AG09319 (cell line): Measurements from ENCODE around the gene KRT71.

Experiments
- DNase-seq: peaks from one replicate; pipeline ENCODE4 v3.0.0-alpha.2; 2010; ENCODE audit warnings: low read depth; ENCODE audit errors: extremely low read depth
- CTCF ChIP-seq: IDR thresholded peaks from 2 replicates; pipeline ENCODE4 v1.5.1; 2011; ENCODE audit warnings: low read depth, mild to moderate bottlenecking, inconsistent platforms, low read length, moderate library complexity

KRT71 gene

GRCh38 chr12:52582486-52582885, 29.5 kb upstream of the KRT71 start:
- no peak for DNase-seq

GRCh38 chr12:52581481-52581880, 28.5 kb upstream of the KRT71 start:
- no peak for TF ChIP-seq CTCF
- DNase-seq, result no peak

More at GRCh38 chr12:52582486-52582885, 29.5 kb upstream of the KRT71 start:
- no peak for TF ChIP-seq CTCF

DNA sequence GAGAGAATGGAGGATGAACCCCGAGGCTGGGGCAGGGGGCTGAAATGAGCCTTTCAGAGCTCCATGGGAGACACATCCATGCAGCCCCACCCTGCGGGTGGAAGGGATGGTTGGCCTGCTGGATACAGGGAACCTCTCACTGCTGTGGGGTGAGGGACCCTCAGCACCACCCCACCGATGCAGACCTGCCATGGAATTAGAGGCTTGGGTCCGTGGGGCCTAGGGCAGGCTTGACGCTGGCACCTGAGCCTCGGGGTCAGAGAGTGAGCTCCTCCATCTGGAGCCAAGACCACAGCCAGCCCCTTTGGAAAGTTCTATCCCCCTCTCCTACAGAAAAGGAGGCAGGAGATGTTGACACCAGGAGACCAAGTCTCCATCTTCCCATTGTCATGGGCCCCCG, 28.1 kb upstream of the KRT71 start:
- no peak for TF ChIP-seq CTCF
- DNase-seq, result no peak

GRCh38 chr12:52580496-52580895, 27.6 kb upstream of the KRT71 start:
- no peak for DNase-seq
- TF ChIP-seq CTCF, result no peak

DNA sequence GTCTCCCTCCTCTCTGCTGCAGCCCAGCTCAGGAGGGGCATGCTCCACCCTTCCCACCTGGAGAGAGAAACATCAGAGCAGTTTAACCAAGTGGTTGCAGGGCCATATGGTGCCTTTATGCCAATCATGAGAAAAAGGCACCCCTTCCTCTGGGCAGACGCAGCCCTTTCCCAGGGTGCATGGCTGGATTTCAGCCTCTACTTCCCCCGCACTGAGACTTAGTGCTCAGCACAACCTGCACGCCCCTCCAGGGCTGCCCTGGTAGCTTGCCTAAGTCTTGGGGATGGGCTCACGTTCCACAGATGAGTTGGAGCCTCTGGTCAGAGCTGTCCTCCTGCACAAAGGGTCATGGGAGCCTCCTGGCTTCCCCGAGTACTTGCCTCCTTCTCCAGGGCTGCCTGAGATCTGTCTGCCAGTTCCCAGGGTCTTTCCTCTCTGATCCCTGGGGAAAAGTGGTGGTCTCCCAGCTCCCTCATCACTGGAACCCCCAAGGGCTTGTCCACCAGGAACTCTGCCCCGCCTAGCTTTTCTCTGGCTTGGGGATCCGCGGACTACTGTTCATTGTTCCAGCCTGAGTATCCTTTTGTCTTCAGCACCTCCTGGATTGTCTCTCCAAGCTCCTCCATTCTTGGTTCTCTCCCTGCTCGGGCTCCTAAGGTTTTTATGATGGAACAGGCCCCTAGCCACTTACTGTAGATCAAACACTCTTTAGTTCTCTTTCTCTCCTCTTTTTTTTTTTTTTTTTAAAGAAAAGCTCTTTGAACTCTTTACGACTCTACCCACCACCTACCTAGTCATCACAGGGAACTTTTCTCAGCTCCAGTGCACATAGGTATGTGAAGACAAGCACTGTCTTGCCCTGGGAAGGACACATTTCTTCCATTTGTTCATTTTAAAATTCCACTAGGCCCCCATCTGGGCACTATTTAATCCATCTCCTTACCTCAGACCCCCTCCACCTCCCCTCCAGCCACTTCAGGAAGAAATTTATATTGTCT, 26.8 kb upstream of the KRT71 start:
- no peak for TF ChIP-seq CTCF
- DNase-seq, result no peak

GRCh38 chr12:52578469-52578868, 25.5 kb upstream of the KRT71 start:
- no peak for DNase-seq
- no peak for TF ChIP-seq CTCF

DNA sequence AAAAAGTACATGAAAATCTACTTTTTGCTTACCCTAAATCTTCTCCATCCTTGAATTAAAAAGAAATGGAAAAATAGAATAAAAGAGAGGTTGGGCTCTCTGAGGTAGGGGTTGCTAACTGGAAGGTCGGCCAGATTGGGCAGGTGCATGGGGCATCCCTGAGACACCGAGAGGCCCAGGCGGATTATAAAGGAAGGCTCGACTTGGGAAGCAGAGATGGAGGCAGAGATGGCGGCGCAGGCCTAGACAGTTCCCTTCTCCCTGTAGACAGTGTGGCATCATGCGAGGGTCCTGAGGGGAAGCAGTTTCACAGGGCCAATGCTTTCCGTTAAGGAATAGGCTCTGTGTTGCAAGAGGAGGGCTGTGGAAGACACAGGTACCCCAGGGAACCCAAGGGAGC, 24.4 kb upstream of the KRT71 start:
- TF ChIP-seq CTCF, result no peak
- DNase-seq, result no peak
